RWPE2 (cell line): Measurements from ENCODE around the gene ELFN2.

Experiments
- ATAC-seq: fragments of 200-7000 bp; cut with Tn5 transposase; 3 replicates; pipeline ENCODE4 v1.9.1; 2021; ENCODE audit warnings: low read depth
- DNase-seq: peaks from one replicate; pipeline ENCODE4 v3.0.0-alpha.2; 2020; ENCODE audit warnings: low spot score
- H3K27ac ChIP-seq: fragments of 450-650 bp; 2 replicates; pipeline ENCODE4 v1.5.1; 2017; ENCODE audit warnings: mild to moderate bottlenecking; ENCODE audit not compliant: poor library complexity, severe bottlenecking
- H3K27me3 ChIP-seq: fragments of 250-450 bp; sonication (Bioruptor Pico); 2 replicates; pipeline ENCODE4 v1.5.1; 2021; ENCODE audit warnings: mild to moderate bottlenecking, moderate library complexity; ENCODE audit not compliant: insufficient read depth, poor library complexity, severe bottlenecking
- H3K36me3 ChIP-seq: fragments of 250-450 bp; sonication (Bioruptor Pico); 2 replicates; pipeline ENCODE4 v1.5.1; 2020; ENCODE audit warnings: low read depth, mild to moderate bottlenecking, moderate library complexity
- H3K4me1 ChIP-seq: fragments of 250-450 bp; sonication (Bioruptor Pico); 2 replicates; pipeline ENCODE4 v1.5.1; 2021; ENCODE audit warnings: mild to moderate bottlenecking, moderate library complexity; ENCODE audit not compliant: insufficient read depth, poor library complexity, severe bottlenecking
- H3K4me3 ChIP-seq: fragments of 250-450 bp; sonication (Bioruptor Pico); 2 replicates; pipeline ENCODE4 v1.5.1; 2021; ENCODE audit warnings: mild to moderate bottlenecking, moderate library complexity; ENCODE audit not compliant: severe bottlenecking
- H3K9me3 ChIP-seq: fragments of 250-450 bp; sonication (Bioruptor Pico); 2 replicates; pipeline ENCODE4 v1.5.1; 2021; ENCODE audit warnings: mild to moderate bottlenecking, moderate library complexity; ENCODE audit not compliant: severe bottlenecking
- CTCF ChIP-seq: fragments of 450-650 bp; IDR thresholded peaks from one replicate; pipeline ENCODE4 v1.5.1; 2017; ENCODE audit warnings: mild to moderate bottlenecking, moderate library complexity; ENCODE audit not compliant: poor library complexity, severe bottlenecking

ELFN2 gene

GRCh38 chr22:37442135-37442534 lies 14.9 kb upstream of the ELFN2 start:
- no peaks in the 10 kb centered on the region for H3K36me3 ChIP-seq
- H3K27ac ChIP-seq = no peak overlapping the region
- H3K27me3 ChIP-seq = no peaks in the 10 kb centered on the region
- DNase-seq (no peak), ATAC-seq (no peak)
- no peak for TF ChIP-seq CTCF
- no peaks in the 10 kb centered on the region for H3K9me3 ChIP-seq
- no peaks in the 10 kb centered on the region for H3K4me1 ChIP-seq
- H3K4me3 ChIP-seq = no peak overlapping the region

GRCh38 chr22:37440875-37441274 lies 13.6 kb upstream of the ELFN2 start:
- no peaks in the 10 kb centered on the region for H3K4me1 ChIP-seq
- DNase-seq = no peak
- no peak overlapping the region for H3K27ac ChIP-seq
- H3K9me3 ChIP-seq = no peaks in the 10 kb centered on the region
- TF ChIP-seq CTCF = no peak
- H3K4me3 ChIP-seq = no peak overlapping the region
- no peaks in the 10 kb centered on the region for H3K27me3 ChIP-seq
- H3K36me3 ChIP-seq = no peaks in the 10 kb centered on the region
- ATAC-seq = no peak

GRCh38 chr22:37439347-37439746 lies 12.1 kb upstream of the ELFN2 start:
- no peak for ATAC-seq
- Histone ChIP-seq H3K4me1 (no peaks in the 10 kb centered on the region), H3K36me3 (no peaks in the 10 kb centered on the region), H3K9me3 (no peaks in the 10 kb centered on the region), H3K27ac (no peak overlapping the region), H3K4me3 (no peak overlapping the region), H3K27me3 (no peaks in the 10 kb centered on the region)
- no peak for DNase-seq
- TF ChIP-seq CTCF = no peak

GRCh38 chr22:37435970-37436603 lies 8.8 kb upstream of the ELFN2 start:
- ATAC-seq = no peak
- Histone ChIP-seq H3K27me3 (no peaks in the 10 kb centered on the region), H3K4me3 (no peak overlapping the region), H3K36me3 (no peaks in the 10 kb centered on the region), H3K4me1 (peaks cover 14% of the 10 kb centered on the region), H3K27ac (no peak overlapping the region), H3K9me3 (peaks cover 18% of the 10 kb centered on the region)
- no peak for TF ChIP-seq CTCF
- no peak for DNase-seq

GRCh38 chr22:37433786-37434185 lies 6.5 kb upstream of the ELFN2 start:
- Histone ChIP-seq H3K27me3 (no peaks in the 10 kb centered on the region), H3K27ac (peak overlapping the region; percentile 97), H3K4me3 (no peak overlapping the region), H3K9me3 (peaks cover 18% of the 10 kb centered on the region), H3K4me1 (peaks cover 16% of the 10 kb centered on the region), H3K36me3 (no peaks in the 10 kb centered on the region)
- no peak for DNase-seq
- ATAC-seq = no peak
- TF ChIP-seq CTCF = no peak
